ENCODE results near the gene SLC13A2. TPM values are rescaled to one million over a fixed set of nuclear protein-coding genes. Genes with fewer than 3 reads are reported as not detected.

The SLC13A2 gene
- total RNA-seq, 1 donor from 2014 or later = not detected

- peaks cover 9% of the 10 kb centered on the region for H3K4me1 Mint-ChIP-seq (ENCODE audit: low read depth, unreplicated experiment)
- no peak overlapping the region for H2AFZ ChIP-seq (ENCODE audit: low read depth, low read length)
- no peak overlapping the region for H3K27ac Mint-ChIP-seq (ENCODE audit: unreplicated experiment)
- no peaks in the 10 kb centered on the region for H4K20me1 ChIP-seq (ENCODE audit: insufficient read depth, low read length)
- peaks cover 3% of the 10 kb centered on the region for H3K36me3 Mint-ChIP-seq (ENCODE audit: low read depth, unreplicated experiment)
- no peaks in the 10 kb centered on the region for H3K36me3 ChIP-seq (ENCODE audit: insufficient read depth, low read length)
- no peaks in the 10 kb centered on the region for H3K79me2 ChIP-seq (ENCODE audit: insufficient read depth, low read length)
- H3K4me3 ChIP-seq (ENCODE audit: insufficient read depth, low read depth, low read length) = no peak overlapping the region
- peaks cover 22% of the 10 kb centered on the region for H3K27me3 ChIP-seq (ENCODE audit: insufficient read depth, low read length)
- FAIRE-seq (no peak), DNase-seq (ENCODE audit: low read depth) (no peak)
- H3K4me3 Mint-ChIP-seq (ENCODE audit: unreplicated experiment) = no peak overlapping the region
- peaks cover 2% of the 10 kb centered on the region for H3K9me3 Mint-ChIP-seq (ENCODE audit: unreplicated experiment)
- TF ChIP-seq EZH2 (IDR thresholded peaks at IDR 0.05; ENCODE audit: insufficient read depth, low read length) = no peak
- no peak for TF ChIP-seq CTCF (IDR thresholded peaks at IDR 0.05; ENCODE audit: insufficient read depth, low read depth, low read length)
- no peaks in the 10 kb centered on the region for H3K9me3 ChIP-seq (ENCODE audit: insufficient read depth, low read depth, low read length)
- H3K9ac ChIP-seq (ENCODE audit: low read length) = no peak overlapping the region
- H3K27me3 Mint-ChIP-seq (ENCODE audit: low read depth, unreplicated experiment) = peaks cover 42% of the 10 kb centered on the region
- no peak overlapping the region for H3K4me2 ChIP-seq (ENCODE audit: low read length)
- H3K4me1 ChIP-seq (ENCODE audit: insufficient read depth, low read length) = no peaks in the 10 kb centered on the region
- H3K27ac ChIP-seq (ENCODE audit: low read depth, low read length) = no peak overlapping the region
Measured at GRCh38 chr17:28476076-28476865, 2.8 kb downstream of the SLC13A2 start.

GRCh38 chr17:28477928-28478327, 4.5 kb downstream of the SLC13A2 start:
- no peaks in the 10 kb centered on the region for H3K36me3 ChIP-seq (ENCODE audit: insufficient read depth, low read length)
- TF ChIP-seq CTCF (IDR thresholded peaks at IDR 0.05; ENCODE audit: insufficient read depth, low read depth, low read length) (no peak), EZH2 (IDR thresholded peaks at IDR 0.05; ENCODE audit: insufficient read depth, low read length) (no peak)
- Mint-ChIP-seq H3K36me3 (ENCODE audit: low read depth, unreplicated experiment) (no peaks in the 10 kb centered on the region), H3K27ac (ENCODE audit: unreplicated experiment) (no peak overlapping the region), H3K27me3 (ENCODE audit: low read depth, unreplicated experiment) (peaks cover 42% of the 10 kb centered on the region), H3K9me3 (ENCODE audit: unreplicated experiment) (no peaks in the 10 kb centered on the region), H3K4me3 (ENCODE audit: unreplicated experiment) (no peak overlapping the region), H3K4me1 (ENCODE audit: low read depth, unreplicated experiment) (peaks cover 6% of the 10 kb centered on the region)
- H3K4me3 ChIP-seq (ENCODE audit: insufficient read depth, low read depth, low read length) = no peak overlapping the region
- H3K4me1 ChIP-seq (ENCODE audit: insufficient read depth, low read length) = no peaks in the 10 kb centered on the region
- FAIRE-seq = no peak
- H3K9ac ChIP-seq (ENCODE audit: low read length) = no peak overlapping the region
- no peak overlapping the region for H3K4me2 ChIP-seq (ENCODE audit: low read length)
- no peaks in the 10 kb centered on the region for H3K9me3 ChIP-seq (ENCODE audit: insufficient read depth, low read depth, low read length)
- no peak overlapping the region for H2AFZ ChIP-seq (ENCODE audit: low read depth, low read length)
- H3K27me3 ChIP-seq (ENCODE audit: insufficient read depth, low read length) = peaks cover 18% of the 10 kb centered on the region
- H4K20me1 ChIP-seq (ENCODE audit: insufficient read depth, low read length) = no peaks in the 10 kb centered on the region
- no peak for DNase-seq (ENCODE audit: low read depth)
- H3K79me2 ChIP-seq (ENCODE audit: insufficient read depth, low read length) = no peaks in the 10 kb centered on the region
- no peak overlapping the region for H3K27ac ChIP-seq (ENCODE audit: low read depth, low read length)

Data from astrocyte (in vitro differentiated cells and primary cell).